Sigmoid colon (tissue), 4 donors: Measurements from ENCODE around the gene CDH13.

Source experiments
- POLR2A ChIP-seq, 2 donors: fragments of 450-650 bp; IDR thresholded peaks; one replicate each; pipeline ENCODE4 v1.6.1; 2016; ENCODE audit warnings: antibody characterized with exemption in 2 of 2, mild to moderate bottlenecking in 2 of 2, moderate library complexity in 2 of 2
- POLR2AphosphoS5 ChIP-seq, 4 donors: sonication (generic); formaldehyde crosslinking; IDR thresholded peaks; one replicate each; pipeline ENCODE4 v1.6.1; 2017; ENCODE audit warnings: antibody characterized with exemption in 4 of 4
- TF ChIP-seq, protein P1 (sequence below), 4 experiments: fragments of 450-650 bp in 3 of 4; fragments of 200-600 bp in 1 of 4; IDR thresholded peaks; one replicate each; pipeline ENCODE4 v1.5.1; 2016 to 2019; ENCODE audit warnings: antibody characterized with exemption in 4 of 4, mild to moderate bottlenecking in 3 of 4, moderate library complexity in 2 of 4

DNA sequence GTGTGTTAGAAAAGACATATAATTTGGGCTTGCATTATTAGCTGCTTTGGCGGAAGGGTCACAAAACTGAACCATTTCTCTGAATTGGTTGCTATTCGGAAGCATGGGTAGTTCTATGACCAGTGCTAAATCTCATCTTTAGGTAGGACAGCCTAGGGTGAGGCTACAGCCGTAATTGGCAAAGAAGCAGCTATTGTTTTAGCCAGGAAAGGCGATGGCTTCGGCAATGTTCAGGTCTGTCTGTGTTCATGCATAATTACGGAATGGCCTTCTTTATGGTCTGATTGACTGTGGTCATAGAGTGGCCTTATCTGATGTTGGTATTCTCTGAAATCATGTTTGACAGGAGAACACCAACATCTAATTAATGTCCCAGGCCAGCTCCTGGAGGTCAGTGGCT lies 812.6 kb downstream of the CDH13 start:
- TF ChIP-seq, protein P1, sequence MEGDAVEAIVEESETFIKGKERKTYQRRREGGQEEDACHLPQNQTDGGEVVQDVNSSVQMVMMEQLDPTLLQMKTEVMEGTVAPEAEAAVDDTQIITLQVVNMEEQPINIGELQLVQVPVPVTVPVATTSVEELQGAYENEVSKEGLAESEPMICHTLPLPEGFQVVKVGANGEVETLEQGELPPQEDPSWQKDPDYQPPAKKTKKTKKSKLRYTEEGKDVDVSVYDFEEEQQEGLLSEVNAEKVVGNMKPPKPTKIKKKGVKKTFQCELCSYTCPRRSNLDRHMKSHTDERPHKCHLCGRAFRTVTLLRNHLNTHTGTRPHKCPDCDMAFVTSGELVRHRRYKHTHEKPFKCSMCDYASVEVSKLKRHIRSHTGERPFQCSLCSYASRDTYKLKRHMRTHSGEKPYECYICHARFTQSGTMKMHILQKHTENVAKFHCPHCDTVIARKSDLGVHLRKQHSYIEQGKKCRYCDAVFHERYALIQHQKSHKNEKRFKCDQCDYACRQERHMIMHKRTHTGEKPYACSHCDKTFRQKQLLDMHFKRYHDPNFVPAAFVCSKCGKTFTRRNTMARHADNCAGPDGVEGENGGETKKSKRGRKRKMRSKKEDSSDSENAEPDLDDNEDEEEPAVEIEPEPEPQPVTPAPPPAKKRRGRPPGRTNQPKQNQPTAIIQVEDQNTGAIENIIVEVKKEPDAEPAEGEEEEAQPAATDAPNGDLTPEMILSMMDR (IDR thresholded peaks at IDR 0.05) = no peak
- no peak for TF ChIP-seq POLR2A (IDR thresholded peaks at IDR 0.05)
- no peak for TF ChIP-seq POLR2AphosphoS5 (IDR thresholded peaks at IDR 0.05)
